Right renal pelvis (tissue), 4 donors: ENCODE results near the gene SORBS1. TPM values are rescaled to one million over a fixed set of nuclear protein-coding genes. Genes with fewer than 3 reads are reported as not detected.

ENCODE experiments used
- DNase-seq, 4 donors: peaks; one replicate each; pipeline ENCODE4 v3.0.0-alpha.2; 2013; ENCODE audit warnings: low read depth in 4 of 4, low spot score in 3 of 4, missing footprints in 1 of 4
- polyA plus RNA-seq, 4 donors: library from polyadenylated mRNA; unstranded; fragments of 120-200 nt; gene quantifications; one replicate each; pipeline ENCODE4 v1.2.1, GENCODE V29; 2013; ENCODE audit not compliant: insufficient read length in 4 of 4

Gene SORBS1
- polyA plus RNA-seq, 4 donors, result 26.6 to 32.2 (median 30.3) TPM

GRCh38 chr10:95542330-95542729, 18.8 kb downstream of the SORBS1 start:
- DNase-seq, result no peak

GRCh38 chr10:95540514-95541052, 20.6 kb downstream of the SORBS1 start:
- no peak for DNase-seq

GRCh38 chr10:95539560-95540284, 21.4 kb downstream of the SORBS1 start:
- no peak for DNase-seq

DNA sequence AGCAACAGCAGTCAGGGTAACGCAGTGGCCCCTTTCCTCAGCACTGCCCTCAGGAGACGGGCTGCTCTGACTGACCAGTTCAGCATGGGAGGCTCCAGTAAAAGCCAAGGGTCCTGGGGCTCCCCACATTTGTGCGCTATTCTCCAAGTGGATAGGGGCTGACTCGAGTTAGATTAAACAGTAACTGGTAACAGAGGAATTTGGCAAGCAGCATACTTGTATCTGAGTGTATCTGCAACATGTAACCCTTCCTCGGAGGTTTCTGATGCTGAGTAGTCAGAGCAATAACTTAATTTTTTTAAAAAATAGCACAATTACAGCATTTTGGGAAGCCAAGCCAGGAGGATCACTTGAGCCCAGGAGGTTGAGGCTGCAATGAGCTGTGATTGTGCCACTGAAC, 22.8 kb downstream of the SORBS1 start:
- no peak for DNase-seq

GRCh38 chr10:95537542-95537927, 23.6 kb downstream of the SORBS1 start:
- no peak for DNase-seq

DNA sequence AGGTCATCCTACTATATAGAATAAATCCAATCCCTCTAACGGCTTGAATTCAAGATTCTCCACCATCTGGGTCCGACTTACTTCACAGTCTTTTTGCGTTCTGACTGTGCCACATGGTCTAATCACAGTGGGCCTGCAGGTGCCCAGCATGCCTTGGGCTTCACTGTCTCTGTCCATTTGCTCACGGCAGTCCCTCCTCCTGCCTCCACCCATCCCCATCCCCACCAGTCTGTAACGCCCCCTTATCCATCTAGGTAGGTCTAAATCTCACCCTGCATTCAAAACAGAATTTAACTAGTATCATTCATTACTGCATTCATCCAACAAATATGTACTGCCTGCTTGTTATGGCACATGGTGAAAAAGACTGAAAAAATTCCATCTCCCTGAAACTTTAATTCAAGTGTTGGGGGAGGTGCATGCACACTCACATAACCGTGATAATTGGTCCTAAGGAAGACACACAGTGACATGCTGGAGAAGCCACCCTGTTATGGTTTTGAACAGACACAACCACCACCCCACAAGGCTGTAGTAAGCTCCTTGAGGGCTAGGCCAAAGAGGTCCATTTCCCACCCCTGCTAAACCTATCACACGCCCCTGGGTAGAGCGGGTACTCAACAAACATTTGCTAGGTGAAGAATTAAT, 24.2 kb downstream of the SORBS1 start:
- DNase-seq, result no peak

DNA sequence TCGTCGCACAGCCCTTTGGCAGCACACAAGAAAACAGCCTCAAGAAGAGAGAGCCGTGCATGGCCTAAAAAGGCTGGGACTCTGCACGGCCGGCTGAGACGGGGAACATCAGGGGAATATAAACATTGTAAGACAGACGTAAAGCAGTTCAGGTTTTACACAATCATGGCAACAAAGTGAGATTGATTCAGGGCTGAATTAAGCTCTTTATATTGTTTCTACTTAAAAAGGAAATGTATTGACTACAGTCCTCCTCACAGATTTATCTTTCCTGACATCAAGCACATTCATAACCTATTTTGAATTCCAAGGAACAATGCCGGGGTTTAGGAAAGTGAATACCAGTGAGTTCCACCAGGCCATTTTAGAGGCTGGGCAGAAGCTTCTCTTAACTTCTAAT, 25.2 kb downstream of the SORBS1 start:
- DNase-seq, result no peak

DNA sequence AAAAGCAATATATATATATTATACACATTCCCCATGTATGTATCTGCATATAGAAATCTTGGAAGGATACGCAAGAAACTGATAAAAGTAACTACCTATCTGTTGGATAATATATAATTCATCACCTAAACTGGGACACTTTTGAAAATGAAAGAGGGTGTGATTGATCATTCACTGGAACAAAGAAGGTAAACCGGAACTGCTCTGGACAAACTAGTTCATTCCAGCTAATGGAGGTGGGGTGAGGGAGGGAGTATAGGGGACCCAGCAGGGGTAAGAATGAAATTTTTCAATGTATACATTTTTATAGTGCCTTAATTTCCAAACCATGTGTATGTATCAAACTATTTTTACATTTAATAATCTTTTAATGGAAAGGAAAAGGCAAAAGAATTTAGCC, 25.6 kb downstream of the SORBS1 start:
- no peak for DNase-seq

GRCh38 chr10:95533590-95533989, 27.6 kb downstream of the SORBS1 start:
- DNase-seq, result no peak

DNA sequence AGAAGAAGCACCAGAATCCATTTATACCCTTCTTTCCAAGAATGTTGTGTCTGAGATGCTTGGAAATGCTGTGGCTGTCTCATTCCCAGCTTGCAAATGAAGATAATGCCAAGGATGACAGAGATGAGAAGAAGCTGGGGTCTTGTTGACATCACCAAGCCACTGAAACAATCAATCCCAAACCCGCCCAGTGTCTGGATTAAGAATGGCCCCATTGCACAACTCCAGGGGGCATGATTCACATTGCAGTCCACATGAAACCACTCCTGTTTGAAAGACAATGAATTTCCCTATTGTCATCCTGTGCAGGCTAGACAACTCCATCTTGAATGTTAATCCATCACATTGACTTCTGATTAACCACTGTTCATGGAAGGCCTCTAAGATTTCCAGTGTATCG, 28.6 kb downstream of the SORBS1 start:
- DNase-seq, result no peak

GRCh38 chr10:95531994-95532399, 29.2 kb downstream of the SORBS1 start:
- no peak for DNase-seq

DNA sequence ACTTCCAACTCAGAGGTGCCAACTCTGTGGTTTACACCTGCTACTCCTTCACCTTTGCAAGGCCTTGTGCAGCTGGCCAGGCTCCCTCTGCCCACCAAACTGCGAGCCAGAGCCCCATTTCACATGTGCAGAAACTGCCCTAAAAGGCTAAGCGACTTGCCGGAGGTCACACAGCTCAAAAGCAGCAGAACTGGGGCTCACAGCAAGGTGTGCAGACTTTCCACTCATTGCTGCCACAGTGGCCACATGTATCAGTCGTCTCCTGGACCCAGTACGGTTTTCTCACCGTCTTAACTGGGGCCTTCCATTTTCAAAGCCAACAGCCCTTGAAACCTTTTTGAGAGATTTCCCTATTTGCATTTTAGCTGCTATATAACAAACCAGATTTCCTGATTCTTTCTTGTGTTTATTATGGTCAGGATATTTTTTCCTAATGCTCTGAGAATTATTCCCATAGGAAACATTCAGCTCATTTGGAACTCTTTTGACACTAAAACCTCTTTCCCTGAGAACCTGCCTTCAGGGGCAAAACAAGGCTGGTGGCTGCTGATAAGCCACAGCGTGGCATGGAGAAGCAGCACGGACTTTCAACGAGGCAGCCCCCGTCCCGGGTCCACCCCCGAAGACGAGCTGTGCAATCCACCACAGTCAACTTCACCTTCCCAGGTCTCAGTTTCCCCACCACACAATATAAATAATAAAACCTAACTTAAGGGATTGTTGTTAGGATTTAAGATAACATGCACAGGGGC, 29.9 kb downstream of the SORBS1 start:
- DNase-seq, result no peak

GRCh38 chr10:95530561-95530960, 30.6 kb downstream of the SORBS1 start:
- no peak for DNase-seq

DNA sequence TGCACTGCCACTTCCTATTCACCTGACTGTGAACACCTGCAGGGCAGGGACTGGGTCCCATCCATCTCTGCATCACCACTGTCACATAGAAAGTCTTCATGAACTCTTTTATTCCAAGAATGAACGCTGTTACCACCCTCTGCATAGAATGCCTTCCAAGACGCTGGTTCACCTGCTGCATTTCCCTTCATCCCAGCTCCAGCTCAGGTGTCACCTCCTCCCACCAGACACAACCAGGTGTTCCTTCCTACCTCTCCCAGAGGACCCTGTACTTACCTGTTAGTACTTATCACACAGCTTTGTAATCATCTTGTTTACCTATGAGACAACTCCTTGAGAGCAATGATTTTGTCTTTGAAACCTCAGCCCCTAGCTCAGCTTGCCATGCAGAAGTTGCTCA, 31.1 kb downstream of the SORBS1 start:
- no peak for DNase-seq

DNA sequence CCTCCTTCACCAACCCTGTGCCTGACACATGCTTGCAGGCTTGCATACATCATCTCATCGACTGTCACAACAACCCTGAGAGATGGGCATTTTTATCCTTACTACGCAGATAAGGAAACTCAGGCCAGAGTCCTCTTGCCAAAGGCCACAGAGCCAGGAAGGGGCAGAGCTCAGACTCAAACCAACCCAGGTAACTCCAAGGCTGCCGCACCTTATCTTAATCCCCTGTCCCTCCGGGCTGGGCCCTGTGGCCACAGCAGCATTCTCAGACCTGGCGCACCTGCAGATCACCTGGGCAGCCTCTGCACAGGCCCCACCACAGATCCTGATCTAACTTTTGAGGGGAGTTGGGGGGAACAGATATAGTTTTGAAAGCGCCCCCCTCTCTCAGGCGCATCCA, 35.1 kb downstream of the SORBS1 start:
- no peak for DNase-seq

- no peak for DNase-seq
Measured at GRCh38 chr10:95525033-95525418, 36.1 kb downstream of the SORBS1 start.

- DNase-seq, result no peak
Measured at GRCh38 chr10:95524358-95525032, 36.7 kb downstream of the SORBS1 start.

GRCh38 chr10:95522117-95522516, 39.1 kb downstream of the SORBS1 start:
- DNase-seq, result no peak

DNA sequence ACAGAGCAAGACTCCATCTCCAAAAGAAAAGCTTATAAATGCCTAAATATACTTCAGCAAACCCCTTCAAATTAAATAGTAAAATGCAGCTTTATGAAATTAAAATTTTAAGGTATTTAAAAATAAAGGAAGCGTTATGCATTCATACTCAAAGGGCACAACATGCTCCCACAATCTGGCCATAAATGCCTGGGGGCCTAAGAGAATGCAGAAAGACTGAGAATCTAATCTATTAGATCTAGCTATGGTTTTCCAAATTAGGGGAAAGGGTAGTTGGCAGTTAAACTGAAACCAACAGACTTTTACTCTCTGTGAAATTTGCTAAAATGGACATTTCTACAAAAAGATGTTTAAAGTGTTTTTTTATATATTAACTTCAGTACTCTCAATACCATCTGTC, 40.6 kb downstream of the SORBS1 start:
- DNase-seq, result no peak

DNA sequence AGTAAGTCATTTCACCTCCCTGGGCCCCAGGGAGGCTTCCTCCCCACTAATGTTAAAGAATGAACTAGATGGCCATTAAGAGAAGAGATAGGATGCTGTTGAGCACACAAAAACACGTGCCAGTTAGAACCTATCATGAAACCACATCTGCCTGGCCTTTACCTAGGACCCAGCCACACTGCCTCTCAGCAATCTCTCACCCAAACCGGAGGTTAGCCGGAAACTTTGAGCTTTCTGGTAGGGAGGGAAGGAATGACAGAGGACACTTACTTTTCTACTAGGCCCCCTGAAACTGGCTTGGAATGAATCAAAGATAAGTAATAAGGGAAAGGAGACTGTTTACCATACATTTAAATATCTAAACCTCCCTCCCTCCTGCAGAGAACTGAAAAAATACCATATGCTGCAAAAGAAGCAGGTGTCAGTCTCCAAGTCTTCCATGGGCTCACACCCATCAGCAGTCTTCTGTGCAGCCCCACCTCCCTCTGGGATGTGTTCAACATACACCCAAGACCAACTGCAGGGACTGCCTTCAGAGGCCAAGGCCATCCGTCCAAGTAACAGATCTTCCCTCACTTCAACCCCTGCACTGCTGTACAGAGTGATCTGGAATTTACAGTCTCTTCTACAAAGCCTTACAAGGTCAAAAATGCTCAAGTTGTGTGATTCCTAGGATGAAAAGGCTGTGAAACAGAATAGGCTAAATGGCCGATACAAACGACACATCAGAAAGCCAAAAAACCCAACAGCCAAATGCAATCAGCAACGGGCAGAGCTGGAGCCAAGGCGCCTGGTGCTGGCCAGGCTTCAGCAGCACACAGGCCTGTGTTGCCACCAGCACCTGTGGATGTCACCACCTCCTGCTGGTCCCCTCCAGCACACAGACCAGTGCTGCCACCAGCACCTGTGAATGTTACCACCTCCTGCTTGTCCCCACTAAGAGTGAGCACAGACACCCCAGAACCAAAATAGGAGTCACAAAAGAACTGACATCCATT, 42.4 kb downstream of the SORBS1 start:
- DNase-seq, result no peak
